Right kidney (tissue), 1 donor: Measurements from ENCODE around the gene OR2A2.

Experiments used
- DNase-seq: peaks from one replicate; pipeline ENCODE4 v3.0.0-alpha.2; 2016

OR2A2 gene

GRCh38 chr7:144137501-144137900, 28.1 kb downstream of the OR2A2 start:
- no peak for DNase-seq

GRCh38 chr7:144142187-144142586, 32.8 kb downstream of the OR2A2 start:
- no peak for DNase-seq

DNA sequence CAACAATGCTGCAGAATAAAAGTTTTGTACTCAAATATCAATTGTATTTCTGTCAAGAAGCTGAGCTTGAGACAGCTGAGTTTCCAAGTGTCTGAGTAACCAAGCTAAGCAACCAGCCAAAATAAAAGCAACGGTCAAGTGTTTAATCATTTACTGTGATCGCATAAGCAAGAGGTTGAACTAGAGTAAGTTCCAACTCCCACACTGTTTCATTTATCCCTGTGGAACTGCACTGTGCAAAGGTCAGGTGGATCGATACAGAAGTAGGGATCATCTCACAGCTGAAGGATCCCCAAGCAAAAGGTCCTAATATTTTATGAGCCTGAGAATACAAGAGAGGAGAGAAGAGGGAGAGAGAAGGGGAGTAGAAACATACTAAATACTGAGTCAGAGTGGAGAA, 35.0 kb downstream of the OR2A2 start:
- DNase-seq, result no peak

DNA sequence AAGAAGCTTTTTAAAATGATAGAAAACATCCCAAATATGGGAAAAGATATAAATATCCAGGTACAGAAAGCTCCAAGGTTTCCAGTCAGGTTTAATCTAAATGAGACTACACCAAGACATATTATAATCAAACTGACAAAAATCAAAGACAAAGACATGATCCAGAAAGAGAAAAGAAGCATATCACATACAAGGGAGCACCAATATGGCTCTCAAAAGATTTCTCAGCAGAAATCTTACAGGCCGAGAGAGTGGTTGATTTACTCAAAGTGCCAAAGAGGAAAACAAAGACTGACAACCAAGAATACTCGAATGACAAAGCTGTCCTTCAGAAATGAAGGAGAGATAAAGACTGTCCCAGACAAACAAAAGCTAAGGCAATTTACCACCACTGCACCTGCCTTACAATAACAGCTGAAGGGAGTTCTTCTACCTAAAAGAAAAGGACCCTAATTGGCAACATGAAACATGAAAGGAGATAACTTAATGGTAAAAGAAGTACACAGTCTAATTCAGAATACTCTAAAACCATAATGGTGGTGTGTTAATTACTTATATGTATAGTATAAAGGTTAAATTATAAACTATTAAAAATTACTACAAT, 38.9 kb downstream of the OR2A2 start:
- DNase-seq, result no peak

- no peak for DNase-seq
These were observed 49.5 kb downstream of the OR2A2 start for GRCh38 chr7:144158861-144159260.
